ENCODE results near the gene TMTC4. TPM values are rescaled to one million over a fixed set of nuclear protein-coding genes. Genes with fewer than 3 reads are reported as not detected.
"Not testable (repeated sequence)": the region's sequence is repeated elsewhere in the genome, so short reads cannot be mapped to it uniquely, and the experiment has no call there.

Gene TMTC4
- polyA plus RNA-seq, 3 donors = 2.1 to 11.5 (median 3.9) TPM

- no peak for TF ChIP-seq CTCF (IDR thresholded peaks at IDR 0.05)
- Histone ChIP-seq H3K9ac (ENCODE audit: insufficient read depth, low read length, poor library complexity, severe bottlenecking) (no peak overlapping the region), H3K36me3 (replicated peaks in 1 of 2; ENCODE audit: control insufficient read depth in 1 of 2, insufficient read depth in 2 of 2, low read length in 2 of 2) (peaks cover 13 to 33% of the 10 kb centered on the region in 2 donors), H3K27me3 (ENCODE audit: control insufficient read depth in 2 of 2, insufficient read depth in 2 of 2, low read length in 2 of 2) (no peaks in the 10 kb centered on the region), H3K79me2 (ENCODE audit: insufficient read depth, low read length) (no peaks in the 10 kb centered on the region), H4K20me1 (ENCODE audit: insufficient read depth, low read length) (no peaks in the 10 kb centered on the region), H3K4me1 (ENCODE audit: control insufficient read depth in 1 of 2, insufficient read depth in 2 of 2, low read length in 2 of 2) (no peaks in the 10 kb centered on the region), H3K27ac (ENCODE audit: low read depth in 1 of 2, low read length in 2 of 2) (no peak overlapping the region), H3K9me3 (replicated peaks in 1 of 2; ENCODE audit: control insufficient read depth in 1 of 2, insufficient read depth in 1 of 2, low read length in 2 of 2) (peaks cover 0 to 7% of the 10 kb centered on the region in 2 donors), H3K4me3 (replicated peaks in 1 of 3; ENCODE audit: low read depth in 2 of 3, low read length in 3 of 3) (no peak overlapping the region), H2AFZ (ENCODE audit: insufficient read depth, low read depth, low read length, poor library complexity, severe bottlenecking) (no peak overlapping the region), H3K4me2 (replicated peaks; ENCODE audit: extremely low read depth, low read length, poor library complexity, severe bottlenecking) (no peak overlapping the region)
- Mint-ChIP-seq H3K4me3 (no peak overlapping the region), H3K9me3 (peaks cover 7 to 20% (median 12%) of the 10 kb centered on the region in 7 donors), H3K4me1 (no peaks in the 10 kb centered on the region), H3K36me3 (peaks cover 30 to 49% of the 10 kb centered on the region in 2 donors), H3K27me3 (ENCODE audit: low read depth in 3 of 3) (no peaks in the 10 kb centered on the region), H3K27ac (peak overlapping the region in 1 of 7 donors; percentile 37)
- no peak for DNase-seq
- 60% methylated on average over 1 of the region's 2 CpGs for WGBS (ENCODE audit: insufficient coverage)
- intact Hi-C loops (cut with micrococcal nuclease) = no loop called here
Measured at GRCh38 chr13:100619940-100620339, 54.7 kb downstream of the TMTC4 start.

- intact Hi-C loops (cut with micrococcal nuclease); H4K20me1 ChIP-seq (ENCODE audit: insufficient read depth, low read length); H3K27me3 Mint-ChIP-seq (ENCODE audit: low read depth in 3 of 3); H3K9me3 ChIP-seq (replicated peaks in 1 of 2; ENCODE audit: control insufficient read depth in 1 of 2, insufficient read depth in 1 of 2, low read length in 2 of 2); H3K4me2 ChIP-seq (replicated peaks; ENCODE audit: extremely low read depth, low read length, poor library complexity, severe bottlenecking); H3K9ac ChIP-seq (ENCODE audit: insufficient read depth, low read length, poor library complexity, severe bottlenecking); H3K4me3 ChIP-seq (replicated peaks in 1 of 3; ENCODE audit: low read depth in 2 of 3, low read length in 3 of 3); H3K4me3 Mint-ChIP-seq; DNase-seq; H3K27me3 ChIP-seq (ENCODE audit: control insufficient read depth in 2 of 2, insufficient read depth in 2 of 2, low read length in 2 of 2); H3K79me2 ChIP-seq (ENCODE audit: insufficient read depth, low read length); H2AFZ ChIP-seq (ENCODE audit: insufficient read depth, low read depth, low read length, poor library complexity, severe bottlenecking); H3K4me1 ChIP-seq (ENCODE audit: control insufficient read depth in 1 of 2, insufficient read depth in 2 of 2, low read length in 2 of 2); H3K27ac ChIP-seq (ENCODE audit: low read depth in 1 of 2, low read length in 2 of 2); H3K4me1 Mint-ChIP-seq; H3K27ac Mint-ChIP-seq: not testable (repeated sequence)
- peaks cover 10 to 22% of the 10 kb centered on the region in 2 donors for H3K36me3 ChIP-seq (replicated peaks in 1 of 2; ENCODE audit: control insufficient read depth in 1 of 2, insufficient read depth in 2 of 2, low read length in 2 of 2)
- Mint-ChIP-seq H3K9me3 (peaks cover 7 to 17% (median 11%) of the 10 kb centered on the region in 7 donors), H3K36me3 (peaks cover 23 to 39% of the 10 kb centered on the region in 2 donors)
- WGBS (ENCODE audit: insufficient coverage) = no CpG with 5 or more reads among the region's 24 CpGs
Measured at GRCh38 chr13:100618897-100619296, 55.7 kb downstream of the TMTC4 start.
